H1 (cell line): ENCODE results near the gene STK40. TPM values are rescaled to one million over a fixed set of nuclear protein-coding genes. Genes with fewer than 3 reads are reported as not detected.

Experiments used
- CTCF ChIA-PET: fragments of 300-600 bp; sonication (Branson Sonifier 250); formaldehyde crosslinking; loops from one replicate; lab custom pipeline; 2021; ENCODE audit not compliant: partially characterized antibody; lab: Charles Lee
- POLR2A ChIA-PET: fragments of 300-600 bp; sonication (Branson Sonifier 250); formaldehyde crosslinking; loops from one replicate; lab custom pipeline; 2021; ENCODE audit warnings: inconsistent platforms; ENCODE audit not compliant: partially characterized antibody; lab: Charles Lee
- DNase-seq, 2 experiments: peaks; one replicate each; pipeline versions ENCODE4 v3.0.0 to v3.0.0-alpha.2; 2010 to 2022; ENCODE audit warnings: low spot score in 2 of 2, low read depth in 1 of 2, mixed read lengths in 1 of 2
- FAIRE-seq: peaks from 2 replicates; lab custom pipeline; 2011; peaks lifted over from hg19 to GRCh38; lab: Jason Lieb, UNC
- H2AFZ ChIP-seq: 2 replicates; pipeline ENCODE4 v1.8.1; 2012; ENCODE audit warnings: low read length, inconsistent platforms
- H2AK5ac ChIP-seq: 2 replicates; pipeline ENCODE4 v1.6.1; 2013; ENCODE audit warnings: low read depth, low read length
- H2BK120ac ChIP-seq: replicated peaks from 2 replicates; pipeline ENCODE3; 2013; ENCODE audit warnings: low read depth, low read length, inconsistent platforms
- H2BK12ac ChIP-seq: 2 replicates; pipeline ENCODE4 v1.6.1; 2013; ENCODE audit warnings: low read depth, low read length
- H2BK15ac ChIP-seq: 2 replicates; pipeline ENCODE4 v1.6.1; 2013; ENCODE audit warnings: low read length
- H2BK20ac ChIP-seq: 2 replicates; pipeline ENCODE4 v1.6.1; 2013; ENCODE audit warnings: low read length
- H2BK5ac ChIP-seq: 2 replicates; pipeline ENCODE4 v1.6.1; 2013; ENCODE audit warnings: low read depth, low read length
- H3K14ac ChIP-seq: 2 replicates; pipeline ENCODE4 v1.6.1; 2013; ENCODE audit warnings: inconsistent platforms; ENCODE audit not compliant: insufficient read length
- H3K18ac ChIP-seq: 2 replicates; pipeline ENCODE4 v1.6.1; 2013; ENCODE audit warnings: low read length; ENCODE audit errors: extremely low read depth
- H3K23ac ChIP-seq: 2 replicates; pipeline ENCODE4 v1.6.1; 2013; ENCODE audit warnings: inconsistent platforms; ENCODE audit not compliant: insufficient read length
- H3K23me2 ChIP-seq: 2 replicates; pipeline ENCODE4 v1.6.1; 2013; ENCODE audit warnings: low read depth, low read length
- H3K27ac ChIP-seq: 2 replicates; pipeline ENCODE4 v1.6.1; 2011; ENCODE audit warnings: low read depth, low read length, inconsistent platforms
- H3K27me3 ChIP-seq, 4 experiments: replicated peaks in 1 of 4; 1 replicate in 1 of 4; 2 replicates in 3 of 4; pipeline versions ENCODE4 v1.6.1 to v1.8.1; 2011 to 2013; ENCODE audit warnings: low read length in 3 of 4, mild to moderate bottlenecking in 3 of 4, inconsistent platforms in 2 of 4, mixed read lengths in 2 of 4, moderate library complexity in 1 of 4; ENCODE audit not compliant: control insufficient read depth in 3 of 4, insufficient read depth in 3 of 4; ENCODE audit errors: extremely low read depth in 1 of 4
- H3K36me3 ChIP-seq, 4 experiments: 2 replicates each; pipeline versions ENCODE4 v1.6.1 to v1.8.1; 2011 to 2013; ENCODE audit warnings: mild to moderate bottlenecking in 4 of 4, low read length in 3 of 4, moderate library complexity in 2 of 4, control low read depth in 1 of 4, inconsistent platforms in 1 of 4; ENCODE audit not compliant: insufficient read depth in 4 of 4, control insufficient read depth in 2 of 4
- H3K4ac ChIP-seq: replicated peaks from 2 replicates; pipeline ENCODE3; 2013; ENCODE audit warnings: low read length, low read depth, mixed read lengths, inconsistent platforms; ENCODE audit not compliant: insufficient read length
- H3K4me1 ChIP-seq, 4 experiments: replicated peaks in 1 of 4; 1 replicate in 1 of 4; 2 replicates in 3 of 4; pipeline versions ENCODE4 v1.6.1 to v1.8.1; 2011 to 2013; ENCODE audit warnings: low read length in 3 of 4, inconsistent platforms in 2 of 4, mixed read lengths in 1 of 4; ENCODE audit not compliant: insufficient read depth in 4 of 4, control insufficient read depth in 3 of 4
- H3K4me2 ChIP-seq, 2 experiments: 2 replicates each; pipeline versions ENCODE4 v1.6.1 to v1.8.1; 2011 to 2013; ENCODE audit warnings: low read depth in 2 of 2, low read length in 2 of 2, control low read depth in 1 of 2, inconsistent platforms in 1 of 2, mild to moderate bottlenecking in 1 of 2; ENCODE audit not compliant: insufficient read depth in 1 of 2
- H3K4me3 ChIP-seq, 4 experiments: fragments of 200-600, 300-600 bp in 1 of 4; sonication (generic), shearing (Covaris generic), sonication (Bioruptor Twin) in 1 of 4; 2 replicates each; pipeline versions ENCODE4 v1.5.1 to v1.8.1; 2011 to 2016; ENCODE audit warnings: low read length in 4 of 4, low read depth in 3 of 4, control low read depth in 2 of 4, inconsistent platforms in 2 of 4, mild to moderate bottlenecking in 2 of 4, mixed read lengths in 1 of 4, moderate library complexity in 1 of 4; ENCODE audit not compliant: insufficient read depth in 2 of 4; ENCODE audit errors: extremely low read depth in 1 of 4
- H3K56ac ChIP-seq: replicated peaks from 2 replicates; pipeline ENCODE3; 2013; ENCODE audit warnings: low read depth, mild to moderate bottlenecking, mixed read lengths, low read length, inconsistent platforms; ENCODE audit not compliant: insufficient read length
- H3K79me1 ChIP-seq: 2 replicates; pipeline ENCODE4 v1.6.1; 2013; ENCODE audit warnings: low read depth, low read length, control low read depth
- H3K79me2 ChIP-seq, 2 experiments: 2 replicates each; pipeline versions ENCODE4 v1.6.1 to v1.8.1; 2012 to 2013; ENCODE audit warnings: low read length in 2 of 2, mild to moderate bottlenecking in 2 of 2, inconsistent platforms in 1 of 2; ENCODE audit not compliant: insufficient read depth in 2 of 2, control insufficient read depth in 1 of 2
- H3K9ac ChIP-seq, 4 experiments: replicated peaks in 1 of 4; 1 replicate in 1 of 4; 2 replicates in 3 of 4; pipeline versions ENCODE4 v1.6.1 to v1.8.1; 2011 to 2013; ENCODE audit warnings: low read depth in 3 of 4, low read length in 3 of 4, control low read depth in 2 of 4, mild to moderate bottlenecking in 2 of 4, moderate library complexity in 2 of 4, inconsistent platforms in 1 of 4; ENCODE audit errors: extremely low read depth in 1 of 4
- H3K9me3 ChIP-seq, 2 experiments: 2 replicates each; pipeline versions ENCODE4 v1.6.1 to v1.8.1; 2012 to 2013; ENCODE audit warnings: mild to moderate bottlenecking in 2 of 2, moderate library complexity in 2 of 2, control low read depth in 1 of 2, inconsistent platforms in 1 of 2, low read depth in 1 of 2, low read length in 1 of 2, mixed read lengths in 1 of 2; ENCODE audit not compliant: insufficient read depth in 2 of 2
- H4K20me1 ChIP-seq, 2 experiments: replicated peaks in 1 of 2; 2 replicates each; pipeline versions ENCODE3 to v1.8.1; 2011 to 2013; ENCODE audit warnings: inconsistent platforms in 2 of 2, low read length in 2 of 2, mild to moderate bottlenecking in 1 of 2; ENCODE audit not compliant: insufficient read depth in 2 of 2, control insufficient read depth in 1 of 2
- H4K5ac ChIP-seq: 2 replicates; pipeline ENCODE4 v1.6.1; 2013; ENCODE audit warnings: low read length, low read depth, mixed read lengths, inconsistent platforms; ENCODE audit not compliant: insufficient read length
- H4K8ac ChIP-seq: 2 replicates; pipeline ENCODE4 v1.8.0; 2013; ENCODE audit warnings: mild to moderate bottlenecking, moderate library complexity, low read length, inconsistent platforms; ENCODE audit not compliant: insufficient read depth; ENCODE audit errors: extremely low read depth
- H4K91ac ChIP-seq: replicated peaks from 2 replicates; pipeline ENCODE3; 2013; ENCODE audit warnings: low read length, mixed read lengths, inconsistent platforms; ENCODE audit not compliant: insufficient read length
- ASH2L ChIP-seq: fragments of 200-600, 300-600 bp; sonication (generic); IDR thresholded peaks from one replicate; pipeline ENCODE4 v1.7.1; 2017; ENCODE audit warnings: low read length
- CBX8 ChIP-seq: fragments of 300-800, 300-1000 bp; sonication (generic); IDR thresholded peaks from 2 replicates; pipeline ENCODE4 v1.7.1; 2016; ENCODE audit warnings: low read depth, low read length, borderline replicate concordance
- CHD1 ChIP-seq: IDR thresholded peaks from 2 replicates; pipeline ENCODE4 v1.6.1; 2012; ENCODE audit warnings: low read depth, low read length, improper control_type of control experiment
- CTBP2 ChIP-seq: IDR thresholded peaks from 2 replicates; pipeline ENCODE4 v1.7.0; 2011; ENCODE audit warnings: borderline replicate concordance, mild to moderate bottlenecking, moderate library complexity, mixed read lengths, low read length; ENCODE audit not compliant: insufficient read depth, insufficient read length
- EZH2 ChIP-seq: fragments of 200-600 bp; sonication (generic); IDR thresholded peaks from 2 replicates; pipeline ENCODE4 v1.7.1; 2012; ENCODE audit warnings: low read depth, mild to moderate bottlenecking, moderate library complexity, low read length, inconsistent platforms; ENCODE audit not compliant: severe bottlenecking
- MAFK ChIP-seq: IDR thresholded peaks from 2 replicates; pipeline ENCODE4 v1.6.1; 2012; ENCODE audit warnings: low read depth, mild to moderate bottlenecking, improper control_type of control experiment, low read length
- POLR2A ChIP-seq, 2 experiments: IDR thresholded peaks; 1 replicate in 1 of 2; 2 replicates in 1 of 2; pipeline ENCODE4 v1.6.1; 2011; ENCODE audit warnings: low read depth in 2 of 2, low read length in 2 of 2, mild to moderate bottlenecking in 2 of 2; ENCODE audit errors: control extremely low read depth in 1 of 2
- POLR2AphosphoS5 ChIP-seq: IDR thresholded peaks from 2 replicates; pipeline ENCODE4 v1.6.1; 2011; ENCODE audit warnings: low read depth, low read length
- SIRT6 ChIP-seq: IDR thresholded peaks from one replicate; pipeline ENCODE4 v1.7.1; 2012; ENCODE audit warnings: low read length, inconsistent platforms
- SUZ12 ChIP-seq: fragments of 200-600 bp; sonication (generic); IDR thresholded peaks from 2 replicates; pipeline ENCODE4 v1.6.1; 2012; ENCODE audit warnings: mild to moderate bottlenecking, inconsistent platforms, low read length, moderate library complexity, mixed read lengths
- TAF7 ChIP-seq: optimal IDR thresholded peaks from 2 replicates; pipeline ENCODE3; 2011; ENCODE audit warnings: low read depth, mild to moderate bottlenecking, inconsistent platforms, low read length, moderate library complexity, borderline replicate concordance
- TCF12 ChIP-seq: IDR thresholded peaks from 2 replicates; pipeline ENCODE4 v1.6.1; 2011; ENCODE audit warnings: low read depth, mild to moderate bottlenecking, low read length
- YY1 ChIP-seq: IDR thresholded peaks from 2 replicates; pipeline ENCODE4 v1.6.1; 2011; ENCODE audit warnings: low read depth, mild to moderate bottlenecking, low read length
- WGBS, 2 experiments: shearing (Covaris generic) in 1 of 2; methylation state at CpG; one replicate each; pipeline versions ENCODE4 v1.1.6 to v1.1.7; 2013 to 2015; ENCODE audit warnings: low lambda C conversion rate in 2 of 2, mixed read lengths in 2 of 2, inconsistent platforms in 1 of 2, low coverage in 1 of 2, missing lambda C conversion rate in 1 of 2; ENCODE audit not compliant: insufficient replicate concordance in 2 of 2, insufficient coverage in 1 of 2, insufficient read length in 1 of 2; ENCODE audit errors: extremely low coverage in 1 of 2, missing lambda C conversion rate in 1 of 2; 5-methylcytosine and 5-hydroxymethylcytosine counted together
- polyA plus RNA-seq, 7 experiments: library from polyadenylated mRNA; depleted of rRNA in 3 of 7; stranded (reverse) in 5 of 7; unstranded in 2 of 7; fragments of >200 nt in 5 of 7; fragments of 200-250 nt in 2 of 7; gene quantifications; 1 replicate in 5 of 7; 2 replicates in 1 of 7; 4 replicates in 1 of 7; pipeline versions ENCODE4 v1.2.1 to v1.2.3, GENCODE V29; 2011 to 2013; ENCODE audit warnings: missing spikeins in 2 of 7, mixed read lengths in 2 of 7
- total RNA-seq: library from RNA; stranded (reverse); fragmentation: NEBNext Ultra II Directional; extraction: Animal tissue kit (Norgen Biotek cat#: 25700); gene quantifications from 2 replicates; pipeline ENCODE4 v1.2.1, GENCODE V29; 2021
- TF ChIP-seq, protein P1 (sequence below): IDR thresholded peaks from 2 replicates; pipeline ENCODE4 v1.6.1; 2012; ENCODE audit warnings: low read length, inconsistent platforms

STK40 gene
- total and polyA plus RNA-seq, 2 of the 8 experiments (the other 6 are each of a cell fraction or from before 2014, with no cell fraction given), result 13.6 to 28.6 TPM

DNA sequence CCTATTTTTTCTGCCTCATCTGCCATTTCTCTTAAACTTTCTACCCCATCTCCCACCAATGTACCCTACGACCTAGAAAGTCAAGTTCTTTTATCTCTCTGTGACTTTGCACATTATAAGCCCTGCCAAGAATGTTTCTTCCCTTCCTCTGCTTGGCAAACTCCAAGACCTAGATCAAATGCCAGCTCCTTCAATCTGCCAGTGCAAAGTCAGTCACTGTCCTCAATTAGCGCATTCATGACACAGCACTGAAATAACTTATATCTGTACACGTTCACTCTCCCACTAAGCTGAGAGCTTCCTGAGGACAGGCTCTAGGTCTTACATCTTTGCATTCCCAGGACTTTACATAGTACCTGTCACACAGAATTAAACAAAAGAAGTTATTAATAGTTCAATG, 33.4 kb upstream of the STK40 start:
- H3K9ac ChIP-seq, result no peak overlapping the region
- H2BK120ac ChIP-seq, result no peak overlapping the region
- H3K23me2 ChIP-seq, result no peaks in the 10 kb centered on the region
- H3K79me2 ChIP-seq, result no peaks in the 10 kb centered on the region
- H2AFZ ChIP-seq, result no peak overlapping the region
- no peak overlapping the region for H2BK20ac ChIP-seq
- no peak overlapping the region for H4K8ac ChIP-seq
- H2BK15ac ChIP-seq, result no peak overlapping the region
- H3K18ac ChIP-seq, result no peak overlapping the region
- ChIA-PET CTCF (interaction anchor here (0.6 to 4.0 kb wide), 18 partner anchors 10 to 585 kb away, joined by 3 to 21 read pairs (median 4); partner anchors contain the start of gene SH3D21), POLR2A (interaction anchor here (0.9 to 3.3 kb wide), 3 partner anchors 14 to 32 kb away, joined by 3 to 18 read pairs (median 3); partner anchors contain the start of gene LSM10)
- no peak overlapping the region for H3K4me3 ChIP-seq
- DNase-seq, result no peak
- H3K23ac ChIP-seq, result no peak overlapping the region
- H3K27ac ChIP-seq, result no peak overlapping the region
- no peak overlapping the region for H3K14ac ChIP-seq
- no peak overlapping the region for H4K91ac ChIP-seq
- no peak overlapping the region for H2BK12ac ChIP-seq
- no peak overlapping the region for H2BK5ac ChIP-seq
- H3K4ac ChIP-seq, result no peak overlapping the region
- 91% methylated on average over 3 of the region's 3 CpGs; no CpG with 5 or more reads in 1 of the 2 experiments for WGBS, 2 experiments
- no peak for FAIRE-seq
- no peak overlapping the region for H3K4me2 ChIP-seq
- H3K36me3 ChIP-seq, result no peaks in the 10 kb centered on the region
- H4K20me1 ChIP-seq, result no peaks in the 10 kb centered on the region
- no peaks in the 10 kb centered on the region for H3K9me3 ChIP-seq
- H3K27me3 ChIP-seq, result no peaks in the 10 kb centered on the region
- no peak overlapping the region for H4K5ac ChIP-seq
- no peaks in the 10 kb centered on the region for H3K79me1 ChIP-seq
- no peak overlapping the region for H2AK5ac ChIP-seq
- no peaks in the 10 kb centered on the region for H3K4me1 ChIP-seq
- no peak overlapping the region for H3K56ac ChIP-seq
- TF ChIP-seq SIRT6 (no peak), ASH2L (no peak), POLR2A (IDR thresholded peaks at IDR 0.05; ENCODE audit: control extremely low read depth in 1 of 2, low read depth in 2 of 2, low read length in 2 of 2) (no peak), CHD1 (no peak), MAFK (no peak), YY1 (no peak), CBX8 (no peak), CTBP2 (no peak), TAF7 (no peak), POLR2AphosphoS5 (no peak), EZH2 (no peak), TCF12 (no peak), SUZ12 (no peak)
- TF ChIP-seq, protein P1, sequence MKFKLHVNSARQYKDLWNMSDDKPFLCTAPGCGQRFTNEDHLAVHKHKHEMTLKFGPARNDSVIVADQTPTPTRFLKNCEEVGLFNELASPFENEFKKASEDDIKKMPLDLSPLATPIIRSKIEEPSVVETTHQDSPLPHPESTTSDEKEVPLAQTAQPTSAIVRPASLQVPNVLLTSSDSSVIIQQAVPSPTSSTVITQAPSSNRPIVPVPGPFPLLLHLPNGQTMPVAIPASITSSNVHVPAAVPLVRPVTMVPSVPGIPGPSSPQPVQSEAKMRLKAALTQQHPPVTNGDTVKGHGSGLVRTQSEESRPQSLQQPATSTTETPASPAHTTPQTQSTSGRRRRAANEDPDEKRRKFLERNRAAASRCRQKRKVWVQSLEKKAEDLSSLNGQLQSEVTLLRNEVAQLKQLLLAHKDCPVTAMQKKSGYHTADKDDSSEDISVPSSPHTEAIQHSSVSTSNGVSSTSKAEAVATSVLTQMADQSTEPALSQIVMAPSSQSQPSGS, result no peak
